Tongue (tissue), 2 donors: ENCODE data around the gene METTL23. TPM values are rescaled to one million over a fixed set of nuclear protein-coding genes. Genes with fewer than 3 reads are reported as not detected.
"Not testable (repeated sequence)": the region's sequence is repeated elsewhere in the genome, so short reads cannot be mapped to it uniquely, and the experiment has no call there.

Experiments used
- DNase-seq: peaks from one replicate; pipeline ENCODE4 v3.0.0-alpha.2; 2015
- total RNA-seq: library from RNA; depleted of rRNA; stranded (reverse); fragments of >200 nt; gene quantifications from one replicate; pipeline ENCODE4 v1.2.3, GENCODE V29; 2014

Gene METTL23
- total RNA-seq, 1 donor from 2014 or later = 21.3 TPM

- peak; percentile 44 for DNase-seq
Observed at GRCh38 chr17:76735006-76735405, 8.4 kb downstream of the METTL23 start.

- no peak for DNase-seq
Observed at GRCh38 chr17:76735586-76736348, 9.1 kb downstream of the METTL23 start.

GRCh38 chr17:76736349-76737081 is 9.9 kb downstream of the METTL23 start:
- DNase-seq = peak; percentile 87

- DNase-seq = peak; percentile 99
Observed at GRCh38 chr17:76737082-76737675, 10.5 kb downstream of the METTL23 start, which contains the start of gene SRSF2. Gene SRSF2 (minus strand): TSS chr17:76737331. CDS start chr17:76737160, 171 bp downstream.

- DNase-seq = peak; percentile 98
Observed at GRCh38 chr17:76737676-76738467, 11.2 kb downstream of the METTL23 start, which contains the start of gene MFSD11. Gene MFSD11 (plus strand): TSS chr17:76738119. CDS start chr17:76738353, 234 bp downstream.

- peak; percentile 47 for DNase-seq
Observed at GRCh38 chr17:76738468-76738850, 11.8 kb downstream of the METTL23 start.

- DNase-seq = not testable (repeated sequence)
Observed at GRCh38 chr17:76739568-76740115, 13.0 kb downstream of the METTL23 start.

- DNase-seq = peak; percentile 68
Observed at GRCh38 chr17:76740329-76741118, 13.9 kb downstream of the METTL23 start.

GRCh38 chr17:76742958-76743357 is 16.3 kb downstream of the METTL23 start:
- DNase-seq = no peak

- no peak for DNase-seq
Observed at GRCh38 chr17:76744747-76745146, 18.1 kb downstream of the METTL23 start.

GRCh38 chr17:76745785-76746184 is 19.1 kb downstream of the METTL23 start:
- not testable (repeated sequence) for DNase-seq

GRCh38 chr17:76747716-76748363 is 21.2 kb downstream of the METTL23 start:
- DNase-seq = peak; percentile 35

- DNase-seq = no peak
Observed at GRCh38 chr17:76748657-76749056, 22.0 kb downstream of the METTL23 start.

GRCh38 chr17:76751416-76751993 is 24.9 kb downstream of the METTL23 start:
- DNase-seq = no peak

GRCh38 chr17:76752006-76752405 is 25.4 kb downstream of the METTL23 start:
- no peak for DNase-seq

GRCh38 chr17:76753061-76753961 is 26.7 kb downstream of the METTL23 start:
- DNase-seq = no peak

GRCh38 chr17:76755285-76755684 is 28.6 kb downstream of the METTL23 start:
- no peak for DNase-seq

GRCh38 chr17:76757256-76757655 is 30.6 kb downstream of the METTL23 start:
- no peak for DNase-seq

- no peak for DNase-seq
Observed at GRCh38 chr17:76758570-76758969, 31.9 kb downstream of the METTL23 start.
